K562 (cell line): ENCODE results near the gene RABGAP1. TPM values are rescaled to one million over a fixed set of nuclear protein-coding genes. Genes with fewer than 3 reads are reported as not detected.

Source experiments
- ASH1L ChIP-seq: fragments of 450-650 bp; IDR thresholded peaks from 2 replicates; pipeline ENCODE4 v1.6.1; 2018; ENCODE audit warnings: borderline replicate concordance, mild to moderate bottlenecking, low read depth; ENCODE audit not compliant: partially characterized antibody
- BHLHE40 ChIP-seq: IDR thresholded peaks from 2 replicates; pipeline ENCODE4 v1.6.1; 2011; ENCODE audit warnings: low read length, improper control_type of control experiment
- CC2D1A ChIP-seq: fragments of 450-650 bp; IDR thresholded peaks from 2 replicates; pipeline ENCODE4 v1.6.1; 2017; ENCODE audit warnings: mild to moderate bottlenecking
- CREB5 ChIP-seq: fragments of 250-450 bp; sonication (Bioruptor Pico); IDR thresholded peaks from 2 replicates; pipeline ENCODE4 v1.5.0; 2020; ENCODE audit warnings: mild to moderate bottlenecking
- ESRRA ChIP-seq: fragments of 450-650 bp; IDR thresholded peaks from 2 replicates; pipeline ENCODE4 v1.6.1; 2014; ENCODE audit warnings: low read depth, mild to moderate bottlenecking, moderate library complexity, borderline replicate concordance
- HNRNPLL ChIP-seq: fragments of 200-400 bp; formaldehyde crosslinking; IDR thresholded peaks from 2 replicates; pipeline ENCODE4 v1.6.1; 2017; ENCODE audit warnings: low read length, low read depth, mild to moderate bottlenecking; ENCODE audit not compliant: poor library complexity, severe bottlenecking
- IRF2 ChIP-seq: sonication (generic); formaldehyde crosslinking; IDR thresholded peaks from 2 replicates; pipeline ENCODE4 v1.8.1; 2022; ENCODE audit warnings: mild to moderate bottlenecking, missing genetic modification reagents
- PHF20 ChIP-seq: fragments of 450-650 bp; IDR thresholded peaks from 2 replicates; pipeline ENCODE4 v1.6.1; 2018; ENCODE audit not compliant: partially characterized antibody
- PKNOX1 ChIP-seq: fragments of 450-650 bp; IDR thresholded peaks from 2 replicates; pipeline ENCODE4 v1.6.1; 2016
- POLR2AphosphoS2 ChIP-seq: IDR thresholded peaks from 2 replicates; pipeline ENCODE4 v1.6.1; 2012; ENCODE audit warnings: low read length, improper control_type of control experiment
- POLR2AphosphoS5 ChIP-seq: IDR thresholded peaks from 2 replicates; pipeline ENCODE4 v1.6.1; 2011; ENCODE audit warnings: mild to moderate bottlenecking, low read depth, low read length, moderate library complexity; ENCODE audit not compliant: control insufficient read depth, insufficient read depth
- POLR2B ChIP-seq: fragments of 450-650 bp; IDR thresholded peaks from 2 replicates; pipeline ENCODE4 v1.6.1; 2018; ENCODE audit warnings: low read depth; ENCODE audit not compliant: partially characterized antibody
- SAP30 ChIP-seq: fragments of 200-600 bp; sonication (generic); IDR thresholded peaks from 2 replicates; pipeline ENCODE4 v1.6.1; 2012; ENCODE audit warnings: borderline replicate concordance, low read depth, mild to moderate bottlenecking, moderate library complexity, low read length, control low read depth, inconsistent platforms; ENCODE audit not compliant: insufficient read depth, poor library complexity, severe bottlenecking
- STAT6 ChIP-seq: sonication (generic); formaldehyde crosslinking; IDR thresholded peaks from 2 replicates; pipeline ENCODE4 v1.8.1; 2023; ENCODE audit warnings: mild to moderate bottlenecking, missing genetic modification reagents
- U2AF1 ChIP-seq: fragments of 200-400 bp; formaldehyde crosslinking; optimal IDR thresholded peaks from 2 replicates; pipeline ENCODE3; 2017; ENCODE audit warnings: mild to moderate bottlenecking, low read depth, low read length, moderate library complexity
- XRCC5 ChIP-seq: fragments of 200-400 bp; formaldehyde crosslinking; IDR thresholded peaks from 2 replicates; pipeline ENCODE4 v1.6.1; 2017; ENCODE audit warnings: low read depth, mild to moderate bottlenecking, low read length
- YBX1 ChIP-seq: fragments of 450-650 bp; IDR thresholded peaks from 2 replicates; pipeline ENCODE4 v1.7.1; 2016; ENCODE audit warnings: mild to moderate bottlenecking
- ZNF174 ChIP-seq: fragments of 250-450 bp; sonication (Bioruptor Pico); IDR thresholded peaks from 2 replicates; pipeline ENCODE4 v1.4.0; 2020; ENCODE audit warnings: mild to moderate bottlenecking
- ZNF232 ChIP-seq: sonication (generic); formaldehyde crosslinking; IDR thresholded peaks from 2 replicates; pipeline ENCODE4 v1.8.0; 2022; ENCODE audit warnings: mild to moderate bottlenecking, missing genetic modification reagents
- ZNF398 ChIP-seq: fragments of 250-450 bp; sonication (Bioruptor Pico); IDR thresholded peaks from 2 replicates; pipeline ENCODE4 v1.8.0; 2021; ENCODE audit warnings: moderate library complexity, mild to moderate bottlenecking, inconsistent platforms
- ZNF551 ChIP-seq: fragments of 250-450 bp; sonication (Bioruptor Pico); IDR thresholded peaks from 2 replicates; pipeline ENCODE4 v1.5.0; 2021; ENCODE audit warnings: mild to moderate bottlenecking, moderate library complexity
- polyA plus RNA-seq, 8 experiments: library from polyadenylated mRNA; depleted of rRNA in 4 of 8; stranded (reverse) in 5 of 8; unstranded in 3 of 8; fragments of >200 nt; fragmentation: Nextera tagmentation in 2 of 8; fragmentation: Illumina TruSeq in 1 of 8; extraction: Ambion mirVana in 2 of 8; extraction: Trizol in 1 of 8; gene quantifications; 2 replicates each; pipeline versions ENCODE4 v1.2.1 to v1.2.3, GENCODE V29; 2011 to 2014; ENCODE audit warnings: inconsistent platforms in 1 of 8, missing spikeins in 1 of 8
- total RNA-seq, 7 experiments: library from RNA; depleted of rRNA in 6 of 7; stranded (reverse); fragments of >200 nt in 6 of 7; fragmentation: Illumina TruSeq in 2 of 7; extraction: Trizol in 2 of 7; gene quantifications; 2 replicates each; pipeline versions ENCODE4 v1.2.1 to v1.2.3, GENCODE V29; 2011 to 2021; ENCODE audit warnings: low replicate concordance in 1 of 7

RABGAP1 gene
- total and polyA plus RNA-seq, 9 of the 15 experiments (the other 6 are each of a cell fraction or from before 2014, with no cell fraction given), result 1.5 to 22.7 (median 13.1) TPM

- TF ChIP-seq ZNF398 (CRISPR knock-in tag), result no peak
- no peak for TF ChIP-seq IRF2
- TF ChIP-seq PHF20, result peak; percentile 68
- no peak for TF ChIP-seq STAT6
- TF ChIP-seq POLR2B, result peak; percentile 54
- no peak for TF ChIP-seq U2AF1
- TF ChIP-seq ZNF551 (CRISPR knock-in tag), result no peak
- peak; percentile 61 for TF ChIP-seq PKNOX1
- TF ChIP-seq POLR2AphosphoS5, result peak; percentile 40; the same call in 1 of the 2 replicates
- TF ChIP-seq CC2D1A, result no peak
- TF ChIP-seq BHLHE40, result peak; percentile 92
- peak; percentile 97 for TF ChIP-seq POLR2AphosphoS2
- no peak for TF ChIP-seq CREB5 (CRISPR knock-in tag)
- no peak for TF ChIP-seq ASH1L
- TF ChIP-seq YBX1, result no peak
- no peak for TF ChIP-seq HNRNPLL
- TF ChIP-seq ZNF174 (CRISPR knock-in tag), result no peak
- TF ChIP-seq ESRRA, result no peak
- no peak for TF ChIP-seq ZNF232 (CRISPR knock-in tag)
- TF ChIP-seq XRCC5, result no peak; the same call in 1 of the 2 replicates
- TF ChIP-seq SAP30, result no peak
Observed at GRCh38 chr9:122940749-122941581, at the start of gene RABGAP1 (continued).
